H9 (cell line): Measurements from ENCODE around the gene POF1B. TPM values are rescaled to one million over a fixed set of nuclear protein-coding genes. Genes with fewer than 3 reads are reported as not detected.

Experiments used
- DNase-seq: peaks from one replicate; pipeline ENCODE4 v3.0.0-alpha.2; 2017
- H2AFZ ChIP-seq: one replicate; pipeline ENCODE4 v1.6.1; 2013; ENCODE audit warnings: mild to moderate bottlenecking, low read length, control low read depth, moderate library complexity
- H2AK5ac ChIP-seq: 2 replicates; pipeline ENCODE4 v1.6.1; 2013; ENCODE audit warnings: low read length, control low read depth, mixed read lengths; ENCODE audit not compliant: insufficient read length
- H2BK120ac ChIP-seq: one replicate; pipeline ENCODE4 v1.6.1; 2013; ENCODE audit warnings: low read depth, mild to moderate bottlenecking, low read length, control low read depth, inconsistent platforms; ENCODE audit not compliant: poor library complexity, severe bottlenecking
- H2BK12ac ChIP-seq: 2 replicates; pipeline ENCODE4 v1.6.1; 2013; ENCODE audit warnings: low read length, control low read depth, mixed read lengths, low read depth; ENCODE audit not compliant: insufficient read length
- H2BK15ac ChIP-seq: 2 replicates; pipeline ENCODE4 v1.6.1; 2013; ENCODE audit warnings: low read depth, low read length, control low read depth
- H2BK20ac ChIP-seq: one replicate; pipeline ENCODE4 v1.6.1; 2013; ENCODE audit warnings: low read depth, mild to moderate bottlenecking, low read length, control low read depth, inconsistent platforms; ENCODE audit not compliant: poor library complexity, severe bottlenecking
- H2BK5ac ChIP-seq: 2 replicates; pipeline ENCODE4 v1.6.1; 2013; ENCODE audit warnings: low read length, control low read depth, mixed read lengths; ENCODE audit not compliant: insufficient read length
- H3K14ac ChIP-seq: 2 replicates; pipeline ENCODE4 v1.6.1; 2013; ENCODE audit warnings: low read length, control low read depth; ENCODE audit not compliant: insufficient read depth
- H3K18ac ChIP-seq: 2 replicates; pipeline ENCODE4 v1.6.1; 2013; ENCODE audit warnings: low read depth, mild to moderate bottlenecking, mixed read lengths, low read length, control low read depth; ENCODE audit not compliant: insufficient read length
- H3K23ac ChIP-seq: 2 replicates; pipeline ENCODE4 v1.6.1; 2013; ENCODE audit warnings: low read length, control low read depth, mixed read lengths, low read depth; ENCODE audit not compliant: insufficient read length
- H3K23me2 ChIP-seq: 2 replicates; pipeline ENCODE4 v1.6.1; 2013; ENCODE audit warnings: low read depth, mild to moderate bottlenecking, mixed read lengths, low read length, control low read depth; ENCODE audit not compliant: insufficient read length, poor library complexity, severe bottlenecking
- H3K27ac ChIP-seq: 2 replicates; pipeline ENCODE4 v1.5.1; 2013; ENCODE audit warnings: low read length, control low read depth, mixed read lengths, low read depth; ENCODE audit not compliant: insufficient read length
- H3K27me3 ChIP-seq: 2 replicates; pipeline ENCODE4 v1.6.1; 2013; ENCODE audit warnings: low read length, control low read depth, inconsistent platforms; ENCODE audit not compliant: insufficient read depth
- H3K4ac ChIP-seq: 2 replicates; pipeline ENCODE4 v1.6.1; 2013; ENCODE audit warnings: low read depth, mild to moderate bottlenecking, control low read depth, inconsistent platforms, low read length, moderate library complexity
- H3K4me1 ChIP-seq: 2 replicates; pipeline ENCODE4 v1.6.1; 2013; ENCODE audit warnings: low read length, control low read depth, inconsistent platforms; ENCODE audit not compliant: insufficient read depth
- H3K4me2 ChIP-seq: 2 replicates; pipeline ENCODE4 v1.6.1; 2013; ENCODE audit warnings: low read length, control low read depth, mixed read lengths; ENCODE audit not compliant: insufficient read length, insufficient read depth
- H3K56ac ChIP-seq: 2 replicates; pipeline ENCODE4 v1.6.1; 2013; ENCODE audit warnings: low read depth, mild to moderate bottlenecking, mixed read lengths, low read length, control low read depth; ENCODE audit not compliant: insufficient read length
- H3K79me1 ChIP-seq: 2 replicates; pipeline ENCODE4 v1.6.1; 2013; ENCODE audit warnings: low read depth, mild to moderate bottlenecking, moderate library complexity, low read length, control low read depth, inconsistent platforms; ENCODE audit not compliant: insufficient read depth, poor library complexity, severe bottlenecking
- H3K79me2 ChIP-seq: 2 replicates; pipeline ENCODE4 v1.6.1; 2013; ENCODE audit warnings: low read length, control low read depth, inconsistent platforms; ENCODE audit not compliant: insufficient read depth
- H3K9ac ChIP-seq: 2 replicates; pipeline ENCODE4 v1.6.1; 2013; ENCODE audit warnings: low read length, control low read depth, mixed read lengths; ENCODE audit not compliant: insufficient read length; ENCODE audit errors: extremely low read depth
- H3K9me3 ChIP-seq: one replicate; pipeline ENCODE4 v1.6.1; 2013; ENCODE audit warnings: low read depth, low read length, inconsistent platforms; ENCODE audit not compliant: control insufficient read depth
- H3T11ph ChIP-seq: one replicate; pipeline ENCODE4 v1.6.1; 2013; ENCODE audit warnings: mild to moderate bottlenecking, low read length, control low read depth, inconsistent platforms
- H4K20me1 ChIP-seq: one replicate; pipeline ENCODE4 v1.6.1; 2013; ENCODE audit not compliant: control insufficient read depth, insufficient read length, insufficient read depth
- H4K5ac ChIP-seq: 2 replicates; pipeline ENCODE4 v1.6.1; 2013; ENCODE audit warnings: low read depth, mild to moderate bottlenecking, mixed read lengths, low read length, control low read depth; ENCODE audit not compliant: insufficient read length
- H4K8ac ChIP-seq: replicated peaks from 2 replicates; pipeline ENCODE4 v1.6.1; 2013; ENCODE audit warnings: low read length, control low read depth, mixed read lengths, low read depth; ENCODE audit not compliant: insufficient read length
- H4K91ac ChIP-seq: 2 replicates; pipeline ENCODE4 v1.6.1; 2013; ENCODE audit warnings: low read depth, mild to moderate bottlenecking, moderate library complexity, mixed read lengths, low read length, control low read depth; ENCODE audit not compliant: insufficient read length
- H3K27ac Mint-ChIP-seq, 3 experiments: 2 replicates in 2 of 3; 3 replicates in 1 of 3; pipeline ENCODE4 v1.8.0; 2020 to 2021; ENCODE audit warnings: mixed read lengths in 3 of 3, mild to moderate bottlenecking in 1 of 3, moderate library complexity in 1 of 3
- H3K27me3 Mint-ChIP-seq: 2 replicates; pipeline ENCODE4 v1.8.0; 2021; ENCODE audit warnings: low read depth, mild to moderate bottlenecking, moderate library complexity, mixed read lengths
- H3K36me3 Mint-ChIP-seq, 3 experiments: 2 replicates in 2 of 3; 3 replicates in 1 of 3; pipeline ENCODE4 v1.8.0; 2020 to 2021; ENCODE audit warnings: low read depth in 3 of 3, mixed read lengths in 3 of 3; ENCODE audit not compliant: insufficient read depth in 1 of 3
- H3K4me1 Mint-ChIP-seq, 2 experiments: 2 replicates each; pipeline ENCODE4 v1.8.0; 2020; ENCODE audit warnings: mixed read lengths in 2 of 2
- H3K4me3 Mint-ChIP-seq, 2 experiments: 2 replicates in 1 of 2; 3 replicates in 1 of 2; pipeline ENCODE4 v1.8.0; 2020 to 2021; ENCODE audit warnings: mild to moderate bottlenecking in 2 of 2, mixed read lengths in 2 of 2, moderate library complexity in 1 of 2
- H3K9me3 Mint-ChIP-seq, 2 experiments: 2 replicates in 1 of 2; 3 replicates in 1 of 2; pipeline ENCODE4 v1.8.0; 2020; ENCODE audit warnings: mild to moderate bottlenecking in 2 of 2, mixed read lengths in 2 of 2, moderate library complexity in 1 of 2
- CTCF ChIP-seq: fragments of 200-600 bp; sonication (generic); conservative IDR thresholded peaks from 3 replicates; pipeline ENCODE4 v1.8.0; 2021; ENCODE audit warnings: antibody characterized with exemption, mild to moderate bottlenecking
- WGBS: extraction: QIAGEN DNeasy Blood & Tissue Kit; methylation state at CpG from one replicate; pipeline ENCODE4 v1.1.7; 2013; ENCODE audit warnings: missing lambda C conversion rate, low lambda C conversion rate, mixed read lengths; ENCODE audit not compliant: insufficient read length; ENCODE audit errors: extremely low coverage; 5-methylcytosine and 5-hydroxymethylcytosine counted together
- total RNA-seq: library from RNA; stranded (reverse); gene quantifications from 2 replicates; pipeline ENCODE4 v1.2.1, GENCODE V29; 2021

POF1B gene
- total RNA-seq, 1 experiment from 2014 or later, result not detected

DNA sequence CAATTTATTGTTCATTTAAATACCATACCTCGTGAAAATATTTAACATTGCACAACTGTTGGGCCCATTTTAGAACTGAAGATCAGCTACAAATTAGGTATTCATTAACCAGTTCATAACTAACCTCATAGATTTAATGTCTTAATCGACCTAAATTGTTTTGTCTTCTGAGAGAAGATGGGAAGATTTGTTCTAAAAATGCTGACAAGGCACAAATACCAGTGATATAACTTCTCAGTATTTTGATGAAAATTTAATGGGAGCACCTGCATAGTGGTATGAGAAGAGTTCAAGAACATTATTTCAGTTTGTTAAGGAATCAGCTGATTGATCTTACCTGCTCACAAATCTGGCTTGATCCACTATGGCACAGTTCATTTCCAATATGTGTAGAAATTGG, 33.9 kb downstream of the POF1B start:
- Histone ChIP-seq H3K79me1 (no peaks in the 10 kb centered on the region), H3K4me2 (no peak overlapping the region), H3T11ph (no peak overlapping the region), H3K18ac (no peak overlapping the region), H3K27ac (no peak overlapping the region), H3K23ac (no peak overlapping the region), H3K27me3 (no peaks in the 10 kb centered on the region), H2BK12ac (no peak overlapping the region), H3K79me2 (no peaks in the 10 kb centered on the region), H2BK15ac (no peak overlapping the region), H2AFZ (no peak overlapping the region), H4K8ac (no peak overlapping the region), H4K20me1 (no peaks in the 10 kb centered on the region), H2BK5ac (no peak overlapping the region), H4K91ac (no peak overlapping the region), H4K5ac (no peak overlapping the region), H3K14ac (no peak overlapping the region), H3K23me2 (no peaks in the 10 kb centered on the region), H3K4ac (no peak overlapping the region), H3K56ac (no peak overlapping the region), H2BK20ac (no peak overlapping the region), H2AK5ac (no peak overlapping the region), H2BK120ac (no peak overlapping the region), H3K9ac (no peak overlapping the region), H3K4me1 (no peaks in the 10 kb centered on the region), H3K9me3 (peaks cover 9% of the 10 kb centered on the region)
- Mint-ChIP-seq H3K9me3 (peaks cover 27 to 39% of the 10 kb centered on the region in 2 experiments), H3K27me3 (no peaks in the 10 kb centered on the region), H3K4me1 (no peaks in the 10 kb centered on the region), H3K36me3 (no peaks in the 10 kb centered on the region), H3K4me3 (no peak overlapping the region), H3K27ac (no peak overlapping the region)
- no peak for TF ChIP-seq CTCF
- WGBS, result no CpG with 5 or more reads among the region's 2 CpGs
- no peak for DNase-seq
